Kidney (tissue), 14 donors: Measurements from ENCODE around the gene ENPP1. TPM values are rescaled to one million over a fixed set of nuclear protein-coding genes. Genes with fewer than 3 reads are reported as not detected.

Source experiments
- DNase-seq, 5 donors: peaks; one replicate each; pipeline ENCODE4 v3.0.0-alpha.2; 2013 to 2020
- FAIRE-seq: peaks from 2 replicates; lab custom pipeline; 2012; peaks lifted over from hg19 to GRCh38; lab: Jason Lieb, UNC
- H3K27ac ChIP-seq, 2 donors: one replicate each; pipeline ENCODE4 v1.7.0; 2013; ENCODE audit warnings: low read depth in 2 of 2, low read length in 2 of 2, inconsistent platforms in 1 of 2
- H3K27me3 ChIP-seq: one replicate; pipeline ENCODE4 v1.7.1; 2013; ENCODE audit warnings: low read length, inconsistent platforms; ENCODE audit not compliant: control insufficient read depth, insufficient read depth
- H3K36me3 ChIP-seq, 3 donors: one replicate each; pipeline versions ENCODE4 v1.7.0 to v1.7.1; 2013; ENCODE audit warnings: low read length in 3 of 3, control low read depth in 1 of 3, inconsistent platforms in 1 of 3; ENCODE audit not compliant: insufficient read depth in 3 of 3, control insufficient read depth in 2 of 3
- H3K4me1 ChIP-seq, 3 donors: one replicate each; pipeline versions ENCODE4 v1.7.0 to v1.7.1; 2013; ENCODE audit warnings: low read length in 3 of 3, inconsistent platforms in 1 of 3, low read depth in 1 of 3; ENCODE audit not compliant: control insufficient read depth in 2 of 3, insufficient read depth in 2 of 3
- H3K4me3 ChIP-seq, 3 donors: one replicate each; pipeline versions ENCODE4 v1.7.0 to v1.8.1; 2013; ENCODE audit warnings: low read length in 3 of 3, control low read depth in 1 of 3, inconsistent platforms in 1 of 3
- H3K9ac ChIP-seq, 3 donors: one replicate each; pipeline versions ENCODE4 v1.7.0 to v1.7.1; 2013; ENCODE audit warnings: low read length in 3 of 3, control low read depth in 1 of 3, inconsistent platforms in 1 of 3
- H3K9me3 ChIP-seq, 3 donors: one replicate each; pipeline versions ENCODE4 v1.7.0 to v1.7.1; 2013; ENCODE audit warnings: low read length in 3 of 3, control low read depth in 1 of 3, inconsistent platforms in 1 of 3; ENCODE audit not compliant: control insufficient read depth in 2 of 3, insufficient read depth in 1 of 3
- intact Hi-C: fragments of 100-400 bp; cut with DNase I; formaldehyde crosslinking; loops from one replicate; pipeline ENCODE4 v1.11.1; 2022
- polyA plus RNA-seq: library from polyadenylated mRNA; stranded (reverse); fragments of 350-450 nt; fragmentation: Illumina TruSeq; extraction: RNeasy Lipid Tissue Mini Kit (QIAGEN cat#74804); gene quantifications from one replicate; pipeline ENCODE4 v1.2.3, GENCODE V29; 2014; ENCODE audit warnings: low read depth, low replicate concordance; ENCODE audit not compliant: insufficient read depth
- total RNA-seq: library from RNA; stranded (reverse); fragmentation: NEBNext Ultra II Directional; extraction: Animal tissue kit (Norgen Biotek cat#: 25700); gene quantifications from one replicate; pipeline ENCODE4 v1.2.1, GENCODE V29; 2021
- TF ChIP-seq, protein P1 (sequence below): IDR thresholded peaks from 3 replicates; pipeline ENCODE4 v1.5.1; 2012; ENCODE audit warnings: mild to moderate bottlenecking, moderate library complexity, borderline replicate concordance; ENCODE audit not compliant: insufficient read depth; ENCODE audit errors: extremely low read depth
- donor health status: control.
- donor health status: control.
- donor health status: control.
- donor health status: control.
- donor health status: control.
- donor health status: DM: yes; HTN: yes; CAD: no.
- donor health status: Normal renal cell carcinoma (clear cell type).

The ENPP1 gene
- total and polyA plus RNA-seq, 2 donors from 2014 or later: 3.7 to 6.5 TPM

DNA sequence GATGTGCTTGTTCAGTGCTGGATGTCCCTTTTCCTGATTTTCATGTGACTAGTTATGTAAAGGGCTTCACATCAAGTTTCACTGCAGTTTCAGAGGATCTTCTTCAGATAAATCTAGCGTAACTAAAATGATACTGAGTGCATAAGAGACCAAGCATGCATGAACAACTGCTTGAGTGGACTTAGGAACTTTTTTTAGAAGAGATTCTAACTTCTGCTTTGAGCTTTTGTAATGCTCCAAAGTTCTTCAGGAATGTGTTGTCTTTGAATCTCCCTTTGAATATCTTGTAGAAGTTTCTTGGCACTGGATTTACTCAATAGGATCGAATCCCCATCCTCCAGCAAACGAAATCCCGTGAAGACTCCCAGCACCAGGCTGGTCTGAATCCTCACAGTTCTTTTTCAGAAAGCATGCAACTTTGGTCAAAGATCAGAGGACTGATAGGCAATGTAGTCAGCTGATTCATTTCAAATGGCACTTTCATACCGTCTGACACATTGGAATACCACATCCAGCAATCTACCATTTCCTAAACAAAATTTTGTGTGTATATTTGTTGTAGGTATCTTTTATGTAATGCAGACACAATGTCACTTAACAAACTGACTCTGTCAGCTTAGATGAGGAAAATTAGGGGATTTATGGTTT lies 33.2 kb downstream of the ENPP1 start:
- TF ChIP-seq, protein P1, sequence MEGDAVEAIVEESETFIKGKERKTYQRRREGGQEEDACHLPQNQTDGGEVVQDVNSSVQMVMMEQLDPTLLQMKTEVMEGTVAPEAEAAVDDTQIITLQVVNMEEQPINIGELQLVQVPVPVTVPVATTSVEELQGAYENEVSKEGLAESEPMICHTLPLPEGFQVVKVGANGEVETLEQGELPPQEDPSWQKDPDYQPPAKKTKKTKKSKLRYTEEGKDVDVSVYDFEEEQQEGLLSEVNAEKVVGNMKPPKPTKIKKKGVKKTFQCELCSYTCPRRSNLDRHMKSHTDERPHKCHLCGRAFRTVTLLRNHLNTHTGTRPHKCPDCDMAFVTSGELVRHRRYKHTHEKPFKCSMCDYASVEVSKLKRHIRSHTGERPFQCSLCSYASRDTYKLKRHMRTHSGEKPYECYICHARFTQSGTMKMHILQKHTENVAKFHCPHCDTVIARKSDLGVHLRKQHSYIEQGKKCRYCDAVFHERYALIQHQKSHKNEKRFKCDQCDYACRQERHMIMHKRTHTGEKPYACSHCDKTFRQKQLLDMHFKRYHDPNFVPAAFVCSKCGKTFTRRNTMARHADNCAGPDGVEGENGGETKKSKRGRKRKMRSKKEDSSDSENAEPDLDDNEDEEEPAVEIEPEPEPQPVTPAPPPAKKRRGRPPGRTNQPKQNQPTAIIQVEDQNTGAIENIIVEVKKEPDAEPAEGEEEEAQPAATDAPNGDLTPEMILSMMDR: no peak
- Histone ChIP-seq H3K4me1 (peaks cover 0 to 11% (median 4%) of the 10 kb centered on the region in 3 donors), H3K4me3 (no peak overlapping the region), H3K27me3 (no peaks in the 10 kb centered on the region), H3K27ac (peak overlapping the region; percentile 34 to 64), H3K36me3 (no peaks in the 10 kb centered on the region), H3K9ac (peak overlapping the region in 1 of 3 donors; percentile 13), H3K9me3 (no peaks in the 10 kb centered on the region)
- DNase-seq (peak in 2 of 5 donors; percentile 17 to 45), FAIRE-seq (no peak)
- intact Hi-C loops: no loop called here

DNA sequence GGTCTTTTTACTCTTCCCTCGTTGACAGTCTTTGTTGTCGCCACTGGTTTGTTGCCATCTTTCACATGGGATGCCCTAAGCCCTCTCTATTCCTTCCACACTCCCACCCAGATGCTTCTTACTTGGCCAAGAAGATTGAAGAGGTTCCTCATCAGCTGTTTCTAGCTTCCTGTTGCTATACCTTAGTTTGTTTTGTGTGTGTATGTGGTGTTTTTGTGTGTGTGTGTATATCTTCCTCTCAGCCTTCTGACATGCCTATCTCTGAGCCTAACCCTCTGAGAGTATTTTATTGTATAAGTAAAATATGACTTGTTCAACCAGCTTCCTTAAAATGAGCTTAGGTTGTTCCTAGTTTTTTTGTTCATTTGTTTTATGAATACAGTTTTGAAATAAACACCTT lies 35.9 kb downstream of the ENPP1 start:
- Histone ChIP-seq H3K27me3 (no peaks in the 10 kb centered on the region), H3K4me3 (no peak overlapping the region), H3K9ac (no peak overlapping the region), H3K4me1 (peaks cover 0 to 11% (median 0%) of the 10 kb centered on the region in 3 donors), H3K27ac (no peak overlapping the region), H3K36me3 (no peaks in the 10 kb centered on the region), H3K9me3 (no peaks in the 10 kb centered on the region)
- FAIRE-seq (no peak), DNase-seq (no peak)
- intact Hi-C loops: no loop called here
- TF ChIP-seq, protein P1: no peak

DNA sequence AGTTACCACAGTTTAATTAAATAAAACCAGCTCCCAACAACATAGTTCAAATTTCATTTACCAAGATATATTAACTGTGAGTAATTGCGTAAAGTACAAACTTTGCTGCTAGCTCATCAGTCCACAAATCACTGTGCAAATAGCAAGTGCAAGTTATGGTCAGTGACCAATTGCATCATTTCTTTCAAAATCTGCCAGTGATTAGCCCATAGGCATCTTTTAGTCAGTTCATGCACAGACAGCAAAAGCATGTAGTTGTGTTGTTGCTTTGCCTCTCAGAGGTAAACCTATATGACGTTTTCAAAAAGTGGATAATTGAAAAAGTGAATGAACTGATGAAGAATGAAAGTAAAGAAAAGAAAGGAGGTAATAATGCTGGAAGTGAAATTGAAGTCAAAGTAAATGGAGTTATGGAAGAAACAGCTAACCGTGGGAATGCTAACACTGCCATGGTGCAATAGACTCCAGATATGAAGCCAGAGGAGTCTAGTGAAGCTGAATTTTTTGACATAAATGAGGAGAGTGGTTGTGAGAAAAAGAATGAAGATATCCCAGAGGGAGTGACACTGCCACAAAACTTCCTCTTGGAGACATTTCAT lies 36.5 kb downstream of the ENPP1 start:
- no peak for FAIRE-seq
- peaks cover 0 to 11% (median 0%) of the 10 kb centered on the region in 3 donors for H3K4me1 ChIP-seq
- no peak overlapping the region for H3K27ac ChIP-seq
- no peak overlapping the region for H3K4me3 ChIP-seq
- TF ChIP-seq, protein P1: no peak
- intact Hi-C loops: no loop called here
- no peak for DNase-seq
- H3K27me3 ChIP-seq: no peaks in the 10 kb centered on the region
- no peaks in the 10 kb centered on the region for H3K9me3 ChIP-seq
- no peaks in the 10 kb centered on the region for H3K36me3 ChIP-seq
- H3K9ac ChIP-seq: no peak overlapping the region
